Left forelimb (tissue), 1 donor: ENCODE measurements around the gene CCR9.

Source experiments
- DNase-seq: peaks from one replicate; pipeline ENCODE4 v3.0.0-alpha.2; 2018; ENCODE audit warnings: low spot score

Gene CCR9

GRCh38 chr3:45873036-45873435, 13.3 kb upstream of the CCR9 start:
- no peak for DNase-seq

DNA sequence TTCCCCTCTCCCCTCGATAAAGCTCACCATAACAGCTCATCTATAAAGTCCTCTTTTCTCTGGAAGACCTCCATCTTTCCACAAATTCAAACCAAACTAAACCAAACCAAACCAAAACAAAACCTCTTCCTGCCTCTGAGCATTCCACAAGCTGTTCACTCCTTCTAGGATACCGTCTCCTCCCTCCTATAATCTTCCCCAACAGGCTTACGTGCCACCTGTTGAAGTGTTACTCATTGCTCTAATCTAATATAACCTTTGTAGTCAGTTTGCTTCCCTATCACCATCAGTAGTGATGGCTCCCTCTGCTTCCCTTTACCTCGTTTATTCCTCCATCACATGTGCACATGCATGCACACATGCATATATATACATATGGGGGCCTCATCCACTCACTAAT, 12.7 kb upstream of the CCR9 start:
- no peak for DNase-seq

DNA sequence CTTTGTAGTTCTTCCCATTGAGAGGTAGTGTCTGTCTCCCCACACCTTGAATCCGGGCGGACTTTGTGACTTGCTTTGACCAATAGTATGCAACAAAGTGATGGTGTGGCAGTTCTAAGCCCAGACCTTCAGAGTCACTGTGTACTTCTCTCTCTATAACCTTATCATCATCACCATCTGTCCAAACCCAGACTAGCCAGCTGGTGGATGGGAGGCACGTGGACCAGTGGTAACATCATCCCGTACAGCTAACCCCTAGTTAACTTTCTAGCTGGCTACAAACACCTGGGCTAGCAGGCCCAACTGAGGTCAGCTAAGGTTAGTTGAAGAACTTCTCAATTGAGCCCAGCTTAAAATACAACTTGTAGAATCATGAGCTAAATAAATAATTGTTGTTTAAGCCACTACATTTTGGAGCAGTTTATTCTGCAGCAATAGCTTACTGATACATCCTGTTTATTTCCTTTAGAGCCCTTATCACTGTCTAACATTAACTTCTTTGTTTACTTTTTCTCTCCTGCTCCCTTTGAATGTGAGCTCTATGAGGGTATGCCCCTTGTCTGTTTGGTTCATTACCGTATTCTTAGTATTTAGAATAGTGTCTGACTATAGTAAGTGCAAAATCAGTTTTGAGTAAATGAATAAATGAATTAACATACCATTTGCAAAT, 11.5 kb upstream of the CCR9 start:
- DNase-seq, result no peak

DNA sequence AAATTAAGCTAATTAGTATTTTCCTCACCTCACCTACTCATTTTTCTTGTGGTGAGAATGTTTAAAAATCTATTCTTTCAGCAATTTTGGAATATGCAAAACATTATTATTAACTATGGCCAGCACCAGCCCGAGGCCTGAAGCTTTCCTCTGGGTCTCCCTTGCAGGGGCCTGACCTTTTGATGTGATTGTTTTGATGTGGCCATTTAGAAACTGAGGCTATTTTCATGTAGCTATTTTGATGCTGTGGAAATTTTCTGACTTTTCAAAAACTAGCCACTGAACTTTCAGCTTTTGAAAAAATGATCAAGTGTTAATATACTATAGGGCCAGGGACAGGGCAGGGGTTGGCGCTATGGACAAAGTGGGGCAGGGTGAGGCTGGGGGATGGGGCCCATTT, 8.2 kb upstream of the CCR9 start:
- no peak for DNase-seq

- DNase-seq, result no peak
These were observed 5.6 kb upstream of the CCR9 start for GRCh38 chr3:45880725-45881077.

GRCh38 chr3:45881078-45882022, 5.0 kb upstream of the CCR9 start:
- no peak for DNase-seq

DNA sequence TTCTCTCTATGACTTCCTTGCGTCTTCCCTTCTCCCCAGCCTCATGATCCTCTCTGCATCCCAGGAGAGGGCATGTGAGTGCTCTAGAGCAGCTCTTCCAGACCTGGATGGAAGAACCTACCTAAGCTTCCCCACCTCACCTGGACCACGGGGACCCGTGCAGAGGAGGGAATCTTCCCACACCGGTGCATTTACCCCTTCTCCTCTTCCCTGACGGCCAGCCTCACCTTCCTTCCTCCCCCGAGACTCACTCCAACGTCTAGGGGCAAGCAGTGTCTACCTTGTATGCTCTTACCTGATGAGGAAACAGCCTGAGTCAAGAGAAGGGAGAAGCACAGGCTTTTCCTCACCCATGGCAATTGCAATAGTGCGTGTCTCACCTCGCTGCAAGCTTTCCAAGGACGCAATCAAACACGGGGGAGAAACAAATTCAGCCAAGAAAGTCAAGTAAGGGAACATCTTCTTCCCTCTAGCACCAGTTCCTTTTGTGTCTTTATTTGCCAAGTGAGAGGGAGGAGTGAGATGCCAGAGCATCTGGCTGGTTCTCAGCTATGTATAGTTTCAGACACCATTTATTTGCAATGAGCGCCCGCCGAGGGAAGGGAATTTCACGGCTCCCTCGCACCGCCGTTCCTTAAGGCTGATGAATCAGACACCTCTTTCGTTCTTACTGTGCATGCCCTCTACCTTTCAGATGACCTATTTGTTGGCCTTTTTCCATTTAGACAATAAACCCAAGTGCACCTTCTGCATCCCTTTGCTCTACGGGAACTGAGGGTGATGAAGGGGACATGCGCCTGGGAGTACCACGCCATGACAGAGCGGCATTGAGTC, 1.8 kb upstream of the CCR9 start:
- no peak for DNase-seq

DNA sequence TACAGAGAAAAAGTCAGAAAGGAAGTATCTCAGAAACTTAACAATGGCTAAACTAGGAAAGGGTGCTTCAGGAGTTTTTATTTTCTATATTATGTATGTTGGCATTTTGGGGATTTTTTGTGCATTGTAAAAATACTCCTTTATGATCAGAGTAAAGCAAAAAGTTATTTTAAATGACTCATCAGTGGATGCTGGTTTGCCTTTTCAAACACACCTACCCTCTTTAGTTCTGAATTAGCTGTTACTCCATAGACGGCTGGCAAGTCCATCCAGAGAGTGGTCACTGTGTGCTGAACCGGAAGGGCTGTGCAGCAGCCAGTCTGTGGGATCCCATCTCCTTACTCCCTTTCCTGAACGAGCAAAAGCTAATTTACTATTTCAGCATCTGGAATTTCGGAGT, 942 bp downstream of the CCR9 start:
- DNase-seq, result no peak

DNA sequence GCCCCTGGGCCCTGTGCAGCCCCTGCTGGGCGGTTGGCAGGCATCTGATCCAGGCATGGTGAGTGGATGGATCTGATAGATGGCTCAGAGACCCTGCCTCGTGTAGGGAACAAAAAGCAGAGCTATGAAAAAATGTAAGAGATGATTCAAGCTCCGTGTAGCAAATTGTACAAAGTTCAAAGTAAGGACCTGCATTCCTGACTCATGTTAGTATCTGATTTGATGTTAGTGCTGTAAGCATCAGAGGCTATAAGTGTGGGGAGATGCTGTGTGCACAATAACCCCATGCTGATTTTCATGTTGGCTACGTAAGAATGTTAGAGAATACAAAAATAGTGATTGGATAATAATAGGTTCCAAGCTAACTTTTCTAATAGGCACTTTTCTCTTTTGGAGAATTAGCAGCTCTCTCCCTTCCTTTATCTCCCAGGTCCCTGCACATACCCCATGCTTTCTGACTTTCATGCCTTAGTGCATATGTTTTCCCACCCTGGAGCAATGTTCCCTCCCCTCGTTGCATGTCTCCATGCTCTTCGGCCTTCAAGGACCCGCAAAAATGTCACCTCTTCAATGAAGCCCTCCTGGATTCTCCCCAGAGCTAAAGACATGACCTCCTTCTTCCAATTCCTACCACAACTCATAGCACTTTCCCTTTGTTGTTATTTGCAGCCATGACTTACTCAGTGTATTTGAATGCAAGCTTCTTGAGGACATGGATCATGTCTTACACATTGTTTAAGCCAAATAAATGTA, 1.6 kb downstream of the CCR9 start:
- DNase-seq, result no peak

GRCh38 chr3:45889337-45889736, 3.0 kb downstream of the CCR9 start:
- DNase-seq, result no peak

- DNase-seq, result no peak
These were observed 4.1 kb downstream of the CCR9 start for GRCh38 chr3:45890405-45890804.

- no peak for DNase-seq
These were observed 5.8 kb downstream of the CCR9 start for GRCh38 chr3:45892161-45892560.

DNA sequence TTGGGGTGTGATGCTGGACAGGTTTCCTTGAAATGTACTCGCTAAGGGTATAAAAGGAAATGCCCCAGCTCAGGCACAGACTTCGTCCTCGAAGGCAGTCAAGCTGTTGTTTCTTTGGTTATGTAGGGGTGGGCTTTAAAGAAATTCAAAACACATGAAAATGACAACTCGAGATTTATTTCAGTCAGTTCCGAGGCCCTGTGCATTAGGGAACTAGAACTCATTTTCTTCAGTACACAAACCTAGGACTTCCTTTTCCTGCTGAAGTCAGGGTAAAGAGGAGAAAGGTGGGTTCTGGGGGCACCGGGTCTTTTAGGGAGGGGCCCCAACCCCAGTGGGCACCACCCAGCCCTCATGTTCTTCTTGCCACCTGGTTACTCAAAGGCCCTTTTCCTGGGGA, 7.7 kb downstream of the CCR9 start:
- DNase-seq, result no peak

- no peak for DNase-seq
These were observed 9.5 kb downstream of the CCR9 start for GRCh38 chr3:45895686-45896468.

DNA sequence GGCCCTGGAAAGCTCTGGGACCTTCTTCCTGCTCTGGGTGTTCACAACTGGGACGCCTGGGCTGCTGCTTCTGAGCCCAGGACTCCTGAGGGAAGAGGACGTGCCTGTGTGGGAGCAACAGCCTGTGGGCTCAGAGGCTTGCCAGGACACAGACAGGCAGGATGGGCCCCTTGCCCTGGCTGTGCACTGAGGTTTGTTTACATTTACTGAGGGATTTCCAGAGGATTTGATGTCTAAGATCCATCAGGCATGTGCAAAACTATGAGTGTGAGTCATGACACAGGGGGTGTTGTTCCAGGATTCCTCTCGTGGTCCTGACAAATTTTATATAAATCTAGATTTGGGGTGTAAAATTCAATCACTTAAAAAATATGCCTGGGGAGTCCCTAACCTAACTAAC, 10.6 kb downstream of the CCR9 start:
- DNase-seq, result no peak

GRCh38 chr3:45904931-45905330, 18.6 kb downstream of the CCR9 start:
- no peak for DNase-seq

- DNase-seq, result no peak
These were observed 19.4 kb downstream of the CCR9 start for GRCh38 chr3:45905755-45906154.

- no peak for DNase-seq
These were observed 20.5 kb downstream of the CCR9 start for GRCh38 chr3:45906681-45907407.

DNA sequence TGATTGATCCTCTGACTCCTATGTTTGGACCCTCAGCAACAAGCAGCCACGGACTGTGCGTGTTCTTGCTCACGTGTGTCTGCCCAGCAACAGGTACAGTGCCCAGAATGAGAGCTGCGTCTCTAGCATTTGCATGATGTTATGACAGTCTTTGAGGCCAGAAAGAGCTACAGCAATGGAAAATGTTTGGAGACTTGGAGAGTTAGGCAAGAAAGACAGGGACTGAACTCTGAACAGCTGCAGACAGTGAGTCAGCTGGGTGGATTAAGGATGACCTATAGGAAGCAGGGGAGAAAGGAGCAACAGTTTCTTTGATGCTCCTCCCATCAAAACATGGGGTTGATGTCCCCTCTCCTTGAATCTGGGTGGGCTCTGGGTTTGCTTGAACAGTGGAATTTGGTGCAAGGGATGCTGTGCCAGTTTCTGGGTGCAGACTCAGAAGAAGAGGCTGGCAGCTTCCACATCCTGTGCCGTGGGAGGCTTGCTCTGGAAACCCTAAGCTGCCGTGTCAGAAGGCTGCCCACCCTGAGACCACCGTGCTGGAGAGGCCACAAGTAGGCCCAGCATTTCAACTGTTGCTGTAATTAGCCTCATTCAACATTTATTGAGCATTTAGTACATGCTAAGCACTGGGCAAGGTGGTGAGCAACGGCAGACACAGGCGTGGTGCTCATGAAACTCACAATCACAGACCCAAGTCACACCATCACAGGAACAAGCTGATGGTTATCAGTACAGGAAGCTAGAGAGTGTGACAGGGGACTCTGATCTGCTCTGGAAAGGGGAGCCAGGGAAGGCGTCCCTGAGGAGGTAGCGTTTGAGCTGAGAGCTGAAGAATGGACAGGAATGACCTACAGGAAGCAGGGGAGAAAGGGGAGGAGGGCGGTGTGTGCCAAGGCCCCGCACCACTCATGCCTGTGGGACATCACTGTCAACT, 21.7 kb downstream of the CCR9 start:
- no peak for DNase-seq
